Kidney glomerular epithelial cell (primary cell): Measurements from ENCODE around the gene AP3D1.
"Not testable (repeated sequence)": the region's sequence is repeated elsewhere in the genome, so short reads cannot be mapped to it uniquely, and the experiment has no call there.

Source experiments
- DNase-seq: peaks from one replicate; lab custom pipeline; 2025; lab: John Stamatoyannopoulos, UW

Gene AP3D1

DNA sequence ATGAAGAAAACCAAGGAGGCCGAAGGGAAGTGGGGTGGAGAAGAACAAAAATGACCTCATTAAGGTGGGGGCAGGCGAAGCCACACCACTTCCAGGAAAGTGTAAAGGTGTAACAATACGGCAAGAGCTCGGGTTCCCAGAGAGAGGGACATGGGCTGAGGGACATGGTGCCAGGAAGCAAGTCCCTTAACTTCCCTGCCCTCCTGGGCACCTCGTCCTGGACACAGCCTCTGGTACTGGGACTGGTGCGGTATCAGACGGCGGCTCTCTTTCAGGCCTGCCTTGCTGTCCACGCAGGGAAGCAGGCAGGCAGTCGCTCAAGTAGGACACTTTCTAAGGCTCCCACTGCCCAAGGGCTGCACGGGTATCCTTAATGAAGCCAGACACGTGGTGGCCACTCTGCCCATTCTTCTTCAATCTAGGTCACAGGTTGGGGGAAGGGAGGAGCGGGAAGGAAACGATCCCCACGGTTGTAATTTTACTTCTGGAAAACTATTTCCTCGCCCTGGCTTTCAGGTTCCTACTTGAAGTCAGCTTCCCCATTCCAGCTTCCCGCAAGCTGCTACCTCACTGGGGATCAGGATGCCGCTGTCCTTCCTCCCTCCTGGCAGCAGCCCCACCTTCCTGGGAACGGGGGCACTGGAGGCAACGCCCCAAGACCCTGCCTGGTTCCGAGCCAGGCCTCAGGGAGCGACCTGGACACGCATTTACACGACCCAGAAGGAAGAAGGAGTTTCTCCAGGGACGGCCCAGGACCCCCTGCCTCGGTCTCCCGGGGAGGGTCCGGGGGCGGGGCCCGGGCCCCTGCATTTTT lies 1.2 kb downstream of the AP3D1 start:
- no peak for DNase-seq

- DNase-seq: no peak
These were observed 2.8 kb downstream of the AP3D1 start for GRCh38 chr19:2148482-2149135.

DNA sequence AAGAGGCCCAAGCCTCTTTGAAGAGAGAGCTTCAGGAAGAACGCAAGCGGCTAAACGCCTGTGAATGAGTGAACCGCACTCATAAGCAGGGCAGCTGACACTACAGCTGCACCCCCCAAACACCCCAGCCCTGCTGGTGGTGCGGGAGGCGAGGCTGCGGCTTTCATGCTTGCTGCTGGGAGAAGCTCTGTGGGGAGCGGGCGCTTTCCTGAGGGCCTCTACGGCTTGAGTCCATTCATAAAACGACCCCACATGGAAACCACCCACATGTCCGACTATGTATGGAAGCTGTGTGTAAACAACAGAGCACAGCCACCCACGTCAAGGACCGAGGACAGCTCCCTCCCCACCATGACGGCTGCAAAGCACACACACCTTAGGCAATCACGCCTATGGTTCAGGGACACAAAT lies 5.5 kb downstream of the AP3D1 start:
- DNase-seq: no peak

DNA sequence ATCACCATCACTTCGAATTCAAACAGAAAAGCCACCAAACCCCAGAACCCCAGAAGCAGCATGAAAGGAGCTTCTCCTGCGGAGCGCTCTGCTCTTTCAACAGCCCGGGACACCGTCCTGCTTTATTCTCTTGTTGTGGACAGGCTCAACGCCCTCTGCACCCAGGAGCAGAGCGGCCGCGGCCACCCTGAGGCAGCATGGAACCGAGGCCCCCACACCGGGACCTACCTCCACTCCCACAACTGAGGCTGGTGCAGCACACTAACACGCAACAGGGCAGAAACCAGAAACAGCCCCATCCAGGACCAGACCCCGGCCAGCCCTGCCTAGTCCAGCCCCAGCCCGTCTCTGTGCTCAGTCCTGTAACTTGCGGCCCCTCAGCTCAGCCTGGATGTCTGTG lies 7.2 kb downstream of the AP3D1 start:
- no peak for DNase-seq

DNA sequence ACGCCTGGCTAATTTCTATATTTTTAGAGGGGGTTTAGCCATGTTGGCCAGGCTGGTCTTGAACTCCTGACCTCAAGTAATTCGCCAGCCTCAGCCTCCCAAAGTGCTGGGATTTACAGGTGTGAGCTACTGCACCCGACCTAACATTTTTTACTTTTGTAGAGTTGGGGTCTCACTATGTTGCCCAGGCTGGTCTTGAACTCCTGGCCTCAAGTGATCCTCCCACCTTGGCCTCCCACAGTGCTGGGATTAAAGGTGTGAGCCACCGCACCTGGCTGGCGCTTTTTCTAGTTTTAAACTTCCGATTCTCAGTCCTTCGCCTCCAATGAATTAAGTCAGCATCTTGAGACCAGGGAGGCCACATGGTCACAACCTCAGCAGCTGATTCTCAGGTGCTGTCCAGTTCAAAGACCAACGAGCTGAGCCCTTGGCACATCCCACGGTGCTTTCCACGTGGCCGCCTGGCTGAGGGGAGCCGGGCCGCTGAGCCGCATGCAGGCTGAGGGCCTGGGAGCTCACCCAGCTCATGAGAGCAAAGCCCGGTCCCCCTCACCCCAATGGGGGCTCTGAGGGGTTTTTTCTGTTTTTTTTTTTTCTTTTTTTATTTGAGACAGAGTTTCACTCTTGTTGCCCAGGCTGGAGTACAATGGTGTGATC lies 9.1 kb downstream of the AP3D1 start:
- DNase-seq: no peak

DNA sequence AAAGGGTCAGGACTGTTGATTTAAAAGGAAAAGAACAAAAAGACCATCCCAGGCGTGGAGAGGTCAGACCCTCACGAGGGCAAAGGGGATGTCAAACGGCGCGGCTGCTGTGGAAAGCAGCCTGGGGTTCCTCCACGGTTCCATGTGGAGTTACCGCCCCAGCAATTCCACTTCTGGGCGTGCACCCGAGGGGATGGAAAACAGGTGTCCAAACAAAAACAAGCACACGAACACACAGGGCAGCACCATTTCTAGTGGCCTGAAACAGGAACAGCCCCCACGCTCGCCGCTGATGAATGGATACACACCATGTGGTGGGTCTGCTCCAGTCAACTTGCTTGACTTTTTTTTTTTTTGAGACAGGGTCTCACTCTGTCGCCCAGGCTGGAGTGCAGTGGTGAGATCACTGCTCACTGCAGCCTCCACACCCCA lies 11.2 kb downstream of the AP3D1 start:
- DNase-seq: no peak

DNA sequence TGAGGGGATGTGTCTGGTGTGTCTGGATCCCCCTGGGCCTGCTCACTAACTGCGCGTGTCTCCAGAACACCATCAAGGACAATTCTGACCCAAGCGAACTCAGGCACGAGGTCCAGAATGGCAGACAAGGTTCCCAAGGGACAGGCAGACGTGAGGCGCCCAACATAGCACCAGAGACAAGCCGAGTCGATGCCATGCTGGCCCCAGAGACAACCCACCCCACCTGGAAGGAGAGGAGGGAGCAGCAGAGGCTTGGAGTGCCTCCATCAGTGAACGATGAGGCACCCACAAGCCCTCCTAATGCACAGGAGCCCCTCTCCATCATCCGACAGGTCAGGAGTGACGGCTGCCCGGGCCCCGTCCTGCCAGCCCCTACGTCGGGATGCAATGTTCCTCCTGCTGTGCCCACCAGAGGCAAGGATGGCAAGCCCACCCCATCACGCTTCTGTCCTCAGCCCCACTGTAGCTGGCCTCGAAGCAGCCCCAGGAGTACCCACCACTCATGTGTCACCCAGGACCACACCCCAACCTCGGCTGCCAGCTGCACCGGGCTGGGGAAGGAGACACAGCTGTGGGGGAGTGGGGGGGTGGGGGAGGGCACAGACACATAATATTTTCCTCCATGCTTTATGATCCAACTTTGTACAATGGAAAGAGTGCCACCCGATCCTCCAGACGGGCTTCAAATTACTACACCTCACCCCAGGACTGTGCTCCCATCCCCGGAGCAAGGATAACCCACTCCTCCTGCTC lies 11.8 kb downstream of the AP3D1 start:
- no peak for DNase-seq

DNA sequence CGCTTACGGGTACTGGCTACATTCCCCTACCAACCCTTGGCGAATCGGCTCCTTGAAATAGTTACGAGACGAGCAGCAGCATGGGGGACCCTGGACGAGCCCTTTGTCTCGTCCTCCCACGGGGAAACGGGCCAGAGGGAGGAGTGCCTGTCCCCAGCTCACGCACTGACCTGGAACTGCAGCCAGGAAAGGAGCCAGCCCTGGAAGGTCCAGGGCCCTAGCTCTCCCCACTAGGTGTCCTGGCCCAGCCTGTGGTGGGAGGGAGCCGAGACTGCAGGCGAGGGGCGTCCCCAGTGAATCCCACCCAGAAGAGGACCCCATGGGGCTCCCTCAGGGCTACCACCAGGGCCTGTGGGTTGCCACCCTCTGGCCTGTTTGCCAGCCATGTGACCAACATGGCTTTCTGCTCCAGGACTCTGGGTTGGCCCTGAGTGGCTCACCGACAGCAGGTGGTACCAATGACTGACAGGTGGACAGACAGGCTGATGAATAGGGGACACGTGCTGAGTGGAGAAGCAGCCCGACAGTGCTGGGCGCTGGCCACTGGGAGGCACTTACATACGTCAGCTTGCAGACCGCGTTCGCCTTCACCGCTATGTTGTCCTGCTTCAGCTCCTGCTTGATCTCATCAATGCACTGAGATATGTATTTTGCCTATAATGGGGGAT lies 13.2 kb downstream of the AP3D1 start:
- DNase-seq: no peak

- no peak for DNase-seq
These were observed 14.6 kb downstream of the AP3D1 start for GRCh38 chr19:2136796-2137195.

- DNase-seq: no peak
These were observed 15.6 kb downstream of the AP3D1 start for GRCh38 chr19:2135474-2136402.

DNA sequence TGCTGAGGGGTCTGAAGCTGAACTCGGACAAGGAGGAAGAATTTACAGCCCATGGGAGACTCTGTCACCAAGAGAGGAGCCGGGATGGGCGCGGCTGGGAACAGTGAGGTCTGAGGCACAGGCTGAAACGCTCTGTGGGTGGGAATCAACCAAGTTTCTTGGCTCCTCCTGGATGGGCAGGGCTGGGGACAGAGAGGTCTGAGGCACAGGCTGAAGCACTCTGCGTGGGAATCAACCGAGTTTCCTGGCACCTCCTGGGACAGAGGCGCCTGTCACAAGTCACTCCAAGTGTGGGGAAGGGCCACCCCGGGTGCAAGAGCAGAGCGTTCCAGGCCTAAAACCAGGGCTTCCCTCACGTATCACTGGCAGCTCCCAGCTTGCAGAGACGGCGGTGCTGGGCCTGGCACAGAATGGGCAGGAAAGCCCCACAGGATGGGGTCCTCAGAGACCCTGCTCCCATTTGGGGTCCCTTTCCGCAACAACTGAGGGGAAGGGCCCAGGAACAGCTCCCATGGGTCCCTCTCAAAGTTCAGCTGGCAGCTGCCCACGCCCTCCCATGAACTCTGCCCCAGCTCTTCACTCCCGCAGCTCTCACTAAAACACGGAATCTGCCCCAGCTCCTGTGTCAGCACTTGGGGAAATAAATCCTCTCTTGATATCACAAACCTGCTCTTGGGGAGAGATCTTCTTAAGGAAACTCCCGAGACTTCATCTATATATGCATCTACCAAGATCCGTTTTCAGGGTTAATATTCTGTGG lies 18.5 kb downstream of the AP3D1 start:
- DNase-seq: no peak

DNA sequence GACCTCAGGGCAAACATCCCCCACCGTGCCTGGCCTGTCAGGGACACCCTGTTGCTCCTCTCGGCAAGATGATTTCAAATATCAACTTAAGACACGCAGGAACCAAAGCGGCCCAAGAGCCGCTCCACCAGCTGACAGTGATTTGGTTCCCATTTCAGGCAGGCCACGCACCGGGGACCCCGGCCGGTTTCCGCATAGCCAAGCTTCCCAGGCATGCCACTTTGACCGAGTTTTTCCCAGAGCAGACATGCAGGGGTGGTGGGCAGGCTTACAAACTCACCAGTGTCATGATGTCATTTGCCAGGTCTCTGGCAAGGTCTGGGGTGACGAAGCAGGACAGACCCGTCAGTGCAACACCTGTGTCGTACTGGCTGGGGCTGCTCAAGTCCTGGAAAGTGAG lies 19.2 kb downstream of the AP3D1 start:
- no peak for DNase-seq

DNA sequence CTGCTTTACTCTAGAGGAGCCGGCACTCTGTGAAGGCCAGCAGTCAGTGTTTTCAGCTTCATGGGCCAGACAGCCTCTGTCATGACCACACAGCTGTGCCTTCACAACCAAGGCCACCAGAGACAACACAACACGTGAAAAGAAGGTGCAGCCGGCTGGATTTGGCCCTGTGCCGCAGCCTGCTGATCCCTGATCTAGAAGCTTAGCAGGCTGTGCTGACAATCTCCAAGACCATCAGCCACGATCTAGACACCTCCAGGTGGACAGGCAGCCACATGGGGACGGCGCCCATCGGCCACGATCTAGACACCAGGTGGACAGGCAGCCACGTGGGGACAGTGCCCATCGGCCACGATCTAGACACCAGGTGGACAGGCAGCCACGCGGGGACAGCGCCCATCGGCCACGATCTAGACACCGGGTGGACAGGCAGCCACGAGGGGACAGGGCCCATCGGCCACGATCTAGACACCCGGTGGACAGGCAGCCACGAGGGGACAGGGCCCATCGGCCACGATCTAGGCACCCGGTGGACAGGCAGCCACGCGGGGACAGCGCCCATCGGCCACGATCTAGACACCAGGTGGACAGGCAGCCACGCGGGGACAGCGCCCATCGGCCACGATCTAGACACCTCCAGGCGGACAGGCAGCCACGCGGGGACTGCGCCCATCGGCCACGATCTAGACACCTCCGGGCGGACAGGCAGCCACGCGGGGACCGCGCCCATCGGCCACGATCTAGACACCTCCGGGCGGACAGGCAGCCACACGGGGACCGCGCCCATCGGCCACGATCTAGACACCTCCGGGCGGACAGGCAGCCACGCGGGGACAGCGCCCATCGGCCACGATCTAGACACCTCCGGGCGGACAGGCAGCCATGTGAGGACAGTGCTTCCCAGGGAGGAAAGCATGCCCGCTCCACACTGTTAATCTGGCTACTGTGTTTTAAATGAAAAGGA lies 20.1 kb downstream of the AP3D1 start:
- DNase-seq: not testable (repeated sequence)

- DNase-seq: no peak
These were observed 21.2 kb downstream of the AP3D1 start for GRCh38 chr19:2129892-2130770.

DNA sequence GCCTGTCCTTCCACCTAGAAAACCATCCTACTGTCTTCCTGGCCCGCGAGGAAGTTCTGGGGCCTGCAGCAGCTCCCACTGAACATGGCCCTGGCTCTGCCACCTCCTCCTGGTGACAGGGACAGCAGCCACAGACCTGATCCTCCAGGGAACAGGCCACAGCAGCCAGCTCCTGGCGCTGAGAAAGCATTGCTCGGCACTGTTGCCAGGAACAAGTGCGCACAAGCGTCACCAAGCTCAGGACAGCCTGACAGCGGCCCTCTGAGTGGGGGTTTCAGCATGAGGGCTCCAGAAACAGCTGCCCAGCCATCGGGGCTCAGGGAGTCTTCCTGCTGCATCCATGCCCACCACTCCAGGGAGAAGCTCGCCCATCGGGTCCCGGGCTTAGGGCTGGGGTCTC lies 21.9 kb downstream of the AP3D1 start:
- DNase-seq: no peak

DNA sequence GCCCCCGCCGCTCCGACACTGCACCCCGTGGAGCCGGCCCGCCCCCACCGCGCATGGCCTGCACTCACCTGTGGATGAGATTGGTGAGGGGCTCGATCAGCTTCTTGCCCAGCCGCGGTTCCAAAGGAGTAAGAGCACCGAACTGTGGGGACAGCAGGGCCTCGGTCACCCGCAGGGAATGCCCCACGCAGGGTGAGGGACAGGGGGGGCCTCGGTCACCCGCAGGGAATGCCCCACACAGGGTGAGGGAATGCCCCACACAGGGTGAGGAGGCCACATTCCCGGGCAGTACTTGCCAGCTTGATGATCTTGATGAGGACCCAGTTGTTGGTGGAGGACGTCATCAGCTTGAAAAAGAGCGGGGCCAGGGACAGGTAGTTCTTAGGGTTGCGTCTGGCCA lies 22.3 kb downstream of the AP3D1 start:
- no peak for DNase-seq

GRCh38 chr19:2128252-2128651 lies 23.1 kb downstream of the AP3D1 start:
- DNase-seq: not testable (repeated sequence)

DNA sequence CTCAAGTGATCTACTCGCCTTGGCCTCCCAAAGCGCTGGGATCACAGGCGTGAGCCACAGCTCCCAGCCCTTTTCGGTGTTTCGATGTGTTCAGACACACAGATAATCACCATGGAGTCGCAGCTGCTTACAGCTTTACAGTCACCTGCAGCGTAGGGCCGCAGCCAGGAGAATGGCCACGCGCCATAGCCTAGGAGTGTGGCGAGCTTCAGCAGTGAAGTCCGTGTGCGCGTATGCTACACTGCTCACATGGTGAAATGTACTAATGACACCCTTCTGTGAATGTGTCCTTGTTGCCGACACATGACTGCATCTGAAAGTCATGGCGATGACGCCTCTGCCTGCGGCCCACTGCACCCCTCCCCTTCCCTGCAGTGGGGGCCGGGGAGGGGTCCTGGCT lies 23.6 kb downstream of the AP3D1 start:
- no peak for DNase-seq
